NCI-H526 treated with DMSO at 0.1 percent for 48 hours (cell line): ENCODE results near the gene RPS16.

Source experiments
- DNase-seq: peaks from one replicate; lab custom pipeline; 2025; lab: John Stamatoyannopoulos, UW

Gene RPS16

DNA sequence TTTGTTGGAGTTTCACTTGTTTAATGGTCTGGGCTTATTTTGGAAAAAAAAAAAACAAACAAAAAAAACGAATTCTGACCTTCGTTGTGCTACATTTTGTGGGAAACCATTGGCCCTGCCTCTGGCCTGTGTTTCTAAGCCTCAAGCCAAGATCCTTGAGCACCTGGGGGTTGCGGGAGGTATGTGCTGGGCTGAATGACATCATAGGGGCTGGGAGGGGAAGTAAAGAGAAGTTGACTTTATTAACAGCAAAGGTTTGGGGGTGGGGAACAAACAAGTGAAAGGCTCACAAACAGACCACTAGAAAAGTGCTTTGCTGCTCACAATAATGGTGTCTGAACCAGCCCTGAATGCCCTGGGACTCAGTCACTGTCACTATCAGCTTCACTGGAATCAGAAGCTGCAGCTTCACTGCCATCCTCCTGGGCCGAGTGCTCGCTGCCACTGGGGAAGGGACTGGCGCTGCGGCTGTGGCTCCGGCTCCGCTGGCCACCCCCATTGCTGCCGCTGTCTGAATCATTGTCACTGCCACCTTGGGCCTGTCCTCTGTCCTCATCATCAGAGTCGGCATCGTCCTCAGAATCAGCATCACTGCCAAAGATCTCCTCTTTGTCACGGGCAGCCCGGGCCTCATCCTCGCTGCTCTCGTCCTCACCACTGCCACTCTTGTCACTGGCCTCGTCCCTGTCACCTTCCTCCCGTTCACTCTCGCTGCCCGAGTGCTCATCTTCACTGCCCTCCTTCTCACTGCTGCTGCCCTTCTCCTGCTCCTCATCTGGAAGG is 49.9 kb downstream of the RPS16 start:
- no peak for DNase-seq

GRCh38 chr19:39384839-39385568 is 50.7 kb downstream of the RPS16 start:
- DNase-seq, result no peak
